NCI-H2227 (cell line): Measurements from ENCODE around the gene SERF2.
"Not testable (repeated sequence)": the region's sequence is repeated elsewhere in the genome, so short reads cannot be mapped to it uniquely, and the experiment has no call there.

Experiments
- DNase-seq: peaks from one replicate; lab custom pipeline; 2025; ENCODE audit not compliant: unreplicated experiment; lab: John Stamatoyannopoulos, UW

The SERF2 gene

DNA sequence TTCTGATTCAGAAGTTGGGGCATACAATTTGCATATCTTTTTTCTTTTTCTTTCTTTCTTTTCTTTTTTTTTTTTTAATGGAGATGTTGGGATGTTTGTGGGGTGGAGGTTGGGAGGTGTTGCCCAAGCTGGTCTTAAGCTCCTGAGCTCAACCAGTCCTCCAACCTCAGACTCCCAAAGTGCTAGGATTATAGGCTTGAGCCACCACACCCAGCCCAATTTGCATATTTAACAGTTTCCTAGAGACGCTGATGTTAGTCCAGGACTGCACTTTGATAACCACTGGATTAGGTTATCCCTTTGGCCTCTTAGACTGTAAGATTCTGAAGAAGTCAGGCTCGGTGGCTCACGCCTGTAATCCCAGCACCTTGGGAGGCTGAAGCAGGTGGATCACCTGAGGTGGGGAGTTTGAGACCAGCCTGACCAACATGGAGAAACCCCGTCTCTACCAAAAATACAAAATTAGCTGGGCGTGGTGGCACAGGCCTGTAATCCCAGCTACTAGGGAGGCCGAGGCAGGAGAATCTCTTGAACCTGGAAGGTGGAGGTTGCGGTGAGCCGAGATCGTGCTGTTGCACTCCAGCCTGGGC is 37.9 kb downstream of the SERF2 start:
- not testable (repeated sequence) for DNase-seq

DNA sequence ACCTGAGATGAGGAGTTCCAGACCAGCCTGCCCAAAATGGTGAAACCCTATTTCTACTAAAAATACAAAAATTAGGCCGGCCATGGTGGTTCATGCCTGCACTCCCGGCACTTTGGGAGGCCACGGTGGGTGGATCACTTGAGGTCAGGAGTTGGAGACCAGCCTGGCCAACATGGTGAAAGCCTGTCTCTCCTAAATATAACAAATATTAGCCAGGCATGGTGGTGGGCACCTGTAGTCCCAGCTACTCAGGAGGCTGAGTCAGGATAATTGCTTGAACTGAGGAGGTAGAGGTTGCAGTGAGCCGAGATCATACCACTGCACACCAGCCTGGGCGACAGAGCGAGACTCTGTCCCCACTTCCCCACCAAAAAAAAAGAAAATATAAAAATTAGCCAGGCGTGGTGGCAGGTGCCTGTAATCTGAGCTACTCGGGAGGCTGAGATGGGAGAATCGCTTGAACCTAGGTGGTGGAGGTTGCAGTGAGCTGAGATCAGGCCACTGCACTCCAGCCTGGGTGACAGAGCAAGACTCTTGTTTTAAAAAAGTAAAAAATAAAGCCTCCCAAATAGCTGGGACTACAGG is 38.7 kb downstream of the SERF2 start:
- not testable (repeated sequence) for DNase-seq

DNA sequence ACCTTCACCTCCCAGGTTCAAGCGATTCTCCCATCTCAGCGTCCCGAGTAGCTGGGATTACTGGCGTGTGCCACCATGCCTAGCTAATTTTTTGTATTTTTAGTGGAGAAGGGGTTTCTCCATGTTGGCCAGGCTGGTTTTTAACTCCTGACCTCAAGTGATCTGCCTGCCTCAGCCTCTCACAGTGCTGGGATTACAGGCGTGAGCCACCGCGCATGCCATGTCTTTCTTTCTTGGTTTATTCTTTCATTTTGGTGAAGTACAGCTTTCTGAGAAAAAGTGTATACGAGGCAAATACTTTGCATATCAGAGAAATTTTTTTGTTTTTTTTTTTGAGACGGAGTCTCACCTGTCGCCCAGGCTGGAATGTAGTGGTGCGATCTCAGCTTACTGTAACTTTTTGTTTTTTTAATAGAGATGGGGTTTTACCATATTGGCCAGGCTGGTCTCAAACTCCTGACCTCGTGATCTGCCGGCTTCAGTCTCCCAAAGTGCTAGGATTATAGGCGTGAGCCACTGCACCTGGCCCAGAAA is 39.5 kb downstream of the SERF2 start:
- not testable (repeated sequence) for DNase-seq

DNA sequence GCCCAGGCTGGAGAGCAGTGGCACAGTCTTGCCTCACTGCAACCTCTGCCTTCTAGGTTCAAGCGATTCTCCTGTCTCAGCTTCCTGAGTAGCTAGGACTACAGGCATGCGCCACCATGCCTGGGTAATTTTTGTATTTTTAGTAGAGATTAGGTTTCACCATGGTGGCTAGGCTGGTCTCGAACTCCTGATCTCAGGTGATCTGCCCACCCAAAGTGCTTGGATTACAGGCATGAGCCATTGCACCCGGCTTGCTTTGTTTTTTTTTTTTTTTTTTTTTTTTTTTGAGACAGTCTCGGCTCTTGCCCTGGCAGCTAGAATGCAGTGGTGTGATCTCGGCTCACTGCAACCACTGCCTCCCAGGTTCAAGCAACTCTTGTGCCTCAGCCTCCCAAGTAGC is 40.4 kb downstream of the SERF2 start:
- DNase-seq = not testable (repeated sequence)

DNA sequence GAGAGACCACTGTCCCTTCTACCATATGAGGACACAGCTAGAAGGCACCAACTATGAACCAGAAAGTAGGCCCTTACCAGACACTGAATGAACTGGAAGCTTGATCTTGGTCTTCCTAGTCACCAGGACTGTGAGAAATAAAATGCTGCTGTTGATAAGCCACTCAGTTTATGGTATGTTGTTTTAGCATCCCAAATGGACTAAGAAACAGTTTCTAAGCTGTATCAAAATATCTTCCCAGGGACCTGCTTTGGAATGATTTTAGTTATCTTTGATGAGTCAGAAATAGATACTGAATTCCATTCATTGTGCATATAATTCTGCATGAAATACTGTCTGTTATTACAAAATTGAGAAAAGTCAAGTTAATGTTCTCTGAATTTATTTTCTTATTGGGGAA is 53.3 kb downstream of the SERF2 start:
- DNase-seq = no peak
